Measurements from ENCODE around the gene KCNAB1.

Gene KCNAB1

DNA sequence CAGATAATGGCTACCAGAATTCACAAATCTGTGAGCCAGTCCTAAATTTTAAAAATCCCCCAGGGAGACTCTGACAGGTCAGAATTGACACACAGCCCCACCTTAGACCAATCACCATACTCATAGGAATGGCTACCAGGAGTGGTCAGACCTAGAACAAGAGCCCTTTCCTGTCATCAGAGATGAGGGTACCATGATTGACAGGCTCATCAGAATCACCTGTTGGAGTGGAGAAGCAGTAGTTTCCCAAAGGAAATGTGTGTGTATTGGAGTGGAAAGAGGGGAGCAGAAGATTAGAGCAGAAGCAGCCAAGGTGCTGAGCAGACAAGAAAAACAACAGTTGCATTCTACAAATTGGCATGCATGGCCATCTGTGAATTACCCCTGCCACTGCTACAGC lies 461.6 kb downstream of the KCNAB1 start:
- no peak for DNase-seq

DNA sequence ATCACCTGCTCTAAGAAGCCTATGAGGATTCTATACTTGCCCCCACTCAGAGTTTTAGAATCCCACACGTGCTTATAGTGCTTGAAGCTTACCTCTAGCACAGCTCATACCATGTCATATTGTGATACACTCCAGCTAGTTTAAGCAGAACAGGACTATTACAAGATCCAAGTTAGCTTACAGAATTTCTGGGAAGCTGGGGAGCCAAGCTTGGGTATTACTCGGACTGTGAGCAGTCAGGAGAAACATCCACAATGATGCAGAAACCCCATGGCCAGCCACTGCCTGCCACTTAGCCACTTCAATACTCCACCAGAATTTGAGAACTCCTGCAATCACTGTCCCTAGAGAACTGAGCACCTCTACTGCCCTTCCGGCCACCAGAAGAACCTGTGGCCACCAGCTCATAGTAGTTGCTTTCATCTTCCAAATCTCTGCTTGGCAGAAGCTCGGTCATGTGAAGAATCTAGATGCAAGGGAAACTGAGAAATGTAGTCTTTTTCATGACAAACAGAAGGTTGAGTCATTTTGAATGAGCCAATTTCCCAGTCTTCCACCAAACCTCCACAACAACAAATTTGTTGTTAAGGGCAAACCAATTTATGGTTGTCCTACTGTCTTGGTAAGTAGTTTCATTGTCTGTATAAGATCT lies 462.3 kb downstream of the KCNAB1 start:
- no peak for DNase-seq

DNA sequence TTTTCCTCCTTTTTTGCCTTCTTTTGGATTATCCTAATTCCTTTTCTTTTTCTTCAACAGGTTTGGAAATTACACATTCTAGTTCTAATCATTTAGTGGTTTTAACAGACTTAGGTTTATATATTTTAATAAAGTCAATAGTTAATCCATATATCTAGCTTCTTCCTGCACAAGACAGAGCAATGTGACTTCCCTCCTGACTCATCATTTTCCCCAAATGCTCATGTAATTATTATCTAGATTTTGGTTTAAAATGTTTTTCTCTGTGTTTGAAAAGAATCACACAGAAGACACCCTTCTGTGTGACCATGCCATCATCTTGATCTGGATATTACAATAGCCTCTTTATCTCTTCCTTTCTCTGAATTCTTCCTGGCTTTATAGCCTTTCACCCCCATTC lies 463.1 kb downstream of the KCNAB1 start:
- DNase-seq: no peak

DNA sequence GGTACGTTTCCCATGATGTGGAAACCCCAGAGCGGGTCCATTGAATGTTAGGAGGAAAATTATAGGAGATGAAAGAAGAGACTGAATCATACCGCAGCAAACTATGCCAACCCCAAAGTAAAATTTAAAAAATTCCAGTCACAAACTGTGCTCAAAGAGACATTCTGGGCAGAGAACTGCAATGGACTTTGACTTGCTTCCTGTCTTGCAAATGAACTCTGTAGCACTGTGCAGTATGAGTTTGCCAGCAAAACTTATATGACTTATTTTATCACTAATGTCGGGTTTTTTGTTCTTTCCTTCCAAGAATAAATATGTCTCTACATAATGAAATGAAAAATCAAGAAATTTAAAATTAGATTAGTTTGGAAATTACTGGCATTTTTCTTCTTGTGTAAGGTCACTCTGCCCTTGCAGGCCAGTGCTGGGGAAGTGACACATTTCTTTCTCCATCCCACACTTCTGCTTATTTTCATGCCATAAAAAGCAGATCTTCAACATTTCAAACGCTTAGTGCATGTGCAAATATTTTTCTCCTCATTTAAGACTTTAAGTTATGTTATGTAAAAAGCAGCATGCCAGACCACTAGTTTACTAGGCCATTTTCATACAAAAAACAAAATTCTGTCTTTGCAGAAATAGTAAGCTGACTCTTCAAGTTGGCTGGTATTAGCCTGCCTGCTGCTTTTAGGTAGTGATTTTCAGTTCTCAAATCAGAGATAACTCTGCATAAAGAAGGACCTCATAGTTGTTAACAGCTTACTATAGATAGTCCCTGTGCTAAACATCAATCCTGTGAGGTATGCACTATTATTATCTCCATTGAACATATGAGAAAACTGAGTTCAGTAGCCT lies 466.8 kb downstream of the KCNAB1 start:
- no peak for DNase-seq

DNA sequence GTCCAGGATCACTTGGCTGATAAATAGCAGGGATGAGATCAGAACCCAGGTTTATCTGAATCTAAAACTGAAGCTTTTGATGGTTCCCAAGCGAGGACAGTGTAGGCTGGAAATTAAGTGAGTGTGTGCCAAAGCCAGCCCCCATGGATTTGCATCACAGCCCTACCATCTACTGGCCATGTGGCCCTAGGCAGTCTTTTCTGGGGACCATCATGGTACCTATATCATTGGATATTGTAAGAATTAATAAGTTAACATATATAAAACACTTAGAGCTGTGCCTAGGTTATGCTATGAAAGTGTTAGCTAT lies 467.3 kb downstream of the KCNAB1 start:
- DNase-seq: no peak

All from C1 segment of cervical spinal cord (tissue), 14 donors.